Measurements from ENCODE around the gene MAN1A2. TPM values are rescaled to one million over a fixed set of nuclear protein-coding genes. Genes with fewer than 3 reads are reported as not detected.

MAN1A2 gene
- total RNA-seq, 1 donor from 2014 or later: 66.5 TPM

- TF ChIP-seq, protein P1, sequence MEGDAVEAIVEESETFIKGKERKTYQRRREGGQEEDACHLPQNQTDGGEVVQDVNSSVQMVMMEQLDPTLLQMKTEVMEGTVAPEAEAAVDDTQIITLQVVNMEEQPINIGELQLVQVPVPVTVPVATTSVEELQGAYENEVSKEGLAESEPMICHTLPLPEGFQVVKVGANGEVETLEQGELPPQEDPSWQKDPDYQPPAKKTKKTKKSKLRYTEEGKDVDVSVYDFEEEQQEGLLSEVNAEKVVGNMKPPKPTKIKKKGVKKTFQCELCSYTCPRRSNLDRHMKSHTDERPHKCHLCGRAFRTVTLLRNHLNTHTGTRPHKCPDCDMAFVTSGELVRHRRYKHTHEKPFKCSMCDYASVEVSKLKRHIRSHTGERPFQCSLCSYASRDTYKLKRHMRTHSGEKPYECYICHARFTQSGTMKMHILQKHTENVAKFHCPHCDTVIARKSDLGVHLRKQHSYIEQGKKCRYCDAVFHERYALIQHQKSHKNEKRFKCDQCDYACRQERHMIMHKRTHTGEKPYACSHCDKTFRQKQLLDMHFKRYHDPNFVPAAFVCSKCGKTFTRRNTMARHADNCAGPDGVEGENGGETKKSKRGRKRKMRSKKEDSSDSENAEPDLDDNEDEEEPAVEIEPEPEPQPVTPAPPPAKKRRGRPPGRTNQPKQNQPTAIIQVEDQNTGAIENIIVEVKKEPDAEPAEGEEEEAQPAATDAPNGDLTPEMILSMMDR (IDR thresholded peaks at IDR 0.05; ENCODE audit: unreplicated experiment): no peak
- H3K27me3 Mint-ChIP-seq: no peaks in the 10 kb centered on the region
- H3K9me3 Mint-ChIP-seq (ENCODE audit: low read depth): no peaks in the 10 kb centered on the region
- peaks cover 2% of the 10 kb centered on the region for H3K36me3 Mint-ChIP-seq (ENCODE audit: insufficient read depth)
- H3K27ac Mint-ChIP-seq: no peak overlapping the region
- DNase-seq (ENCODE audit: low spot score, unreplicated experiment): no peak
- no peak overlapping the region for H3K4me3 Mint-ChIP-seq (ENCODE audit: low read depth)
- no peaks in the 10 kb centered on the region for H3K4me1 Mint-ChIP-seq (ENCODE audit: low read depth)
These were observed 144.0 kb downstream of the MAN1A2 start for GRCh38 chr1:117511273-117511672.

GRCh38 chr1:117512728-117513321 is 145.6 kb downstream of the MAN1A2 start:
- Mint-ChIP-seq H3K9me3 (ENCODE audit: low read depth) (no peaks in the 10 kb centered on the region), H3K4me3 (ENCODE audit: low read depth) (no peak overlapping the region), H3K27me3 (no peaks in the 10 kb centered on the region), H3K27ac (no peak overlapping the region), H3K4me1 (ENCODE audit: low read depth) (no peaks in the 10 kb centered on the region), H3K36me3 (ENCODE audit: insufficient read depth) (peaks cover 3% of the 10 kb centered on the region)
- DNase-seq (ENCODE audit: low spot score, unreplicated experiment): no peak
- TF ChIP-seq, protein P1 (IDR thresholded peaks at IDR 0.05; ENCODE audit: unreplicated experiment): peak; percentile 83

DNA sequence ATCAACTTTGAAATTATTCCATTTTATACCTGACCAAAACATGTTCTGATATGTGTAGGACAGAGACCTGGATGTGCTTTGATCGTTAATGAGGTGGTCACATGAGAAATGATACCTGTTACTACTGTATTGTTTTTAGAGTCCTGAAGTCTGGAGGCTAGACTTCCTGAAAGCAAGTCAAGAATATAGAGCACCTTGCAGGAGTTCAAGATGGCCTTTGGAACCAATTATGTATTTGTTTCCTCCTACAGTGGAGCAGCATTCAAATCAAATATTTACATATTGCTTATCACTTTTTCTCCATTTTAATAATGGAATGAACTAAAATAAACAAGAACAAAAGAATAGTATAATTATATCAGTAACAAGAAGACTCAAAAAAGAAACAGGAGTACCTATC is 155.9 kb downstream of the MAN1A2 start:
- peaks cover 10% of the 10 kb centered on the region for H3K9me3 Mint-ChIP-seq (ENCODE audit: low read depth)
- no peak overlapping the region for H3K4me3 Mint-ChIP-seq (ENCODE audit: low read depth)
- H3K27me3 Mint-ChIP-seq: no peaks in the 10 kb centered on the region
- H3K27ac Mint-ChIP-seq: no peak overlapping the region
- DNase-seq (ENCODE audit: low spot score, unreplicated experiment): no peak
- H3K36me3 Mint-ChIP-seq (ENCODE audit: insufficient read depth): peaks cover 16% of the 10 kb centered on the region
- H3K4me1 Mint-ChIP-seq (ENCODE audit: low read depth): no peaks in the 10 kb centered on the region
- TF ChIP-seq, protein P1 (IDR thresholded peaks at IDR 0.05; ENCODE audit: unreplicated experiment): no peak

- TF ChIP-seq, protein P1 (IDR thresholded peaks at IDR 0.05; ENCODE audit: unreplicated experiment): no peak
- Mint-ChIP-seq H3K27ac (no peak overlapping the region), H3K9me3 (ENCODE audit: low read depth) (no peaks in the 10 kb centered on the region), H3K4me1 (ENCODE audit: low read depth) (no peaks in the 10 kb centered on the region), H3K36me3 (ENCODE audit: insufficient read depth) (peaks cover 10% of the 10 kb centered on the region), H3K27me3 (no peaks in the 10 kb centered on the region), H3K4me3 (ENCODE audit: low read depth) (no peak overlapping the region)
- DNase-seq (ENCODE audit: low spot score, unreplicated experiment): no peak
These were observed 159.8 kb downstream of the MAN1A2 start for GRCh38 chr1:117527074-117527473.

DNA sequence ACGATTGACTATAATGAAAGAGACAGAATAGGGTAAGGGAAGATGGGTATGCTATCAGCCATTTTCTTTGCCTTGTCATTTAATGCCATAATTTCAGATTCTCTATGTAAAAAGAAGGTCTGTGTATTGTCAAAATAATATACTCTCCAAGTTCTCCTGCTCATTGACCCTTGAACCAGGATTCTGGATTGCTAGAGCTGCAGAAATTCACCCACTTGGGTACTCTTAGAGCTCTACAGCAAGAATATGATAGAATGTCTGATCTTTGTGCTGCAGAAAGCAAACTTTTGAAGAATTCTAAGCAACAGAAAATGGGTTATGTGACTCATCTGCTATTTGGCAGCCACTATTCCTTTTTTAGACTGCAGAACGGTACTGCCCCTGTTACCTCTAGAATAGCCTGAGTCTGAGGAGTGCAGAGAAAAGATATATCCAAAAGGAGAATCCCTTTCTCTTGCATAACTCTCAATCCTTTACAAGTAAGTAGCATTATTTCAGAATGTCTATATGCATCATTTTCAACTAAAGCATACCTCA is 160.4 kb downstream of the MAN1A2 start:
- Mint-ChIP-seq H3K27ac (no peak overlapping the region), H3K9me3 (ENCODE audit: low read depth) (no peaks in the 10 kb centered on the region), H3K27me3 (no peaks in the 10 kb centered on the region), H3K4me1 (ENCODE audit: low read depth) (no peaks in the 10 kb centered on the region), H3K4me3 (ENCODE audit: low read depth) (no peak overlapping the region), H3K36me3 (ENCODE audit: insufficient read depth) (peaks cover 10% of the 10 kb centered on the region)
- TF ChIP-seq, protein P1 (IDR thresholded peaks at IDR 0.05; ENCODE audit: unreplicated experiment): no peak
- DNase-seq (ENCODE audit: low spot score, unreplicated experiment): no peak

Data from progenitor cell of endocrine pancreas (in vitro differentiated cells).